ENCODE measurements around the gene LRRC75A. TPM values are rescaled to one million over a fixed set of nuclear protein-coding genes. Genes with fewer than 3 reads are reported as not detected.

The LRRC75A gene
- total and polyA plus RNA-seq, 2 of the 13 experiments (the other 11 are each of a cell fraction or from before 2014, with no cell fraction given), result 0.03 TPM; not detected in 1

DNA sequence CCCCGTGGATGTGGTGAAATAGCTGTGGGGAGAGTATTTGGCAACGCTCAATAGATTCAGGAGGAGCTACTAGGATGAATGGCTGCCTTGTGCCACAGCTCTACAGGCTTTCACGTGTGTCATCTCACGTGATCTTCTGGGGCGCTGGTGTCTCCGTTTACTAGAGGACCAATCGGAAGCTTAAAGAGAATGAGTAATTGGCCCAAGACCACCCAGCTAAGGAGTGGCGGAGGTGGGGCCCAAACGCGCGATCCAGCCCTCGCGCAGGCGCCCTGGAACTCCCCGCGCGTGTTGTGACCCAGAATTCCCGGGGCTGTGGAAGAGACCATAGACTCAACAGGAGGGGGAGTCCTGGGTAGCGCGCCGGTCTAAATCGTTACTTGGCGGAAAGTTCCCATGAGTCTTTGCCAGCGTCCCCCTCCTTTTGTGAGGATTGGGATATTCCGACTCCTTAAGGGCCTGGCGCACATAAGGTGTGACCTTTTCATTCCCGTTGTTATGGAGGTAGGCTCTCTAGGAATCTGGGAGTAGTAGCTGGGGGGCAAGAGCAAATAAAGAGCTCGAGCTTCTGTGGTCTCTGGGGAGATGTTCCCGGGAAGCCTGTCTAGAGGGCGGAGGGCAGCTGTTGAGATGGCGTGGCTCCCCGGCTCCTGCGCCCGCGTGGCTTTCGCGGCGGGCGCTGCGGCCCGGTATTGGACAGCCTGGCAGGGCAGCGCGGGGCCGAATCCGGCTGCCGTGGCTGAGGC, 53.3 kb downstream of the LRRC75A start (continued):
- TF ChIP-seq, protein P1, sequence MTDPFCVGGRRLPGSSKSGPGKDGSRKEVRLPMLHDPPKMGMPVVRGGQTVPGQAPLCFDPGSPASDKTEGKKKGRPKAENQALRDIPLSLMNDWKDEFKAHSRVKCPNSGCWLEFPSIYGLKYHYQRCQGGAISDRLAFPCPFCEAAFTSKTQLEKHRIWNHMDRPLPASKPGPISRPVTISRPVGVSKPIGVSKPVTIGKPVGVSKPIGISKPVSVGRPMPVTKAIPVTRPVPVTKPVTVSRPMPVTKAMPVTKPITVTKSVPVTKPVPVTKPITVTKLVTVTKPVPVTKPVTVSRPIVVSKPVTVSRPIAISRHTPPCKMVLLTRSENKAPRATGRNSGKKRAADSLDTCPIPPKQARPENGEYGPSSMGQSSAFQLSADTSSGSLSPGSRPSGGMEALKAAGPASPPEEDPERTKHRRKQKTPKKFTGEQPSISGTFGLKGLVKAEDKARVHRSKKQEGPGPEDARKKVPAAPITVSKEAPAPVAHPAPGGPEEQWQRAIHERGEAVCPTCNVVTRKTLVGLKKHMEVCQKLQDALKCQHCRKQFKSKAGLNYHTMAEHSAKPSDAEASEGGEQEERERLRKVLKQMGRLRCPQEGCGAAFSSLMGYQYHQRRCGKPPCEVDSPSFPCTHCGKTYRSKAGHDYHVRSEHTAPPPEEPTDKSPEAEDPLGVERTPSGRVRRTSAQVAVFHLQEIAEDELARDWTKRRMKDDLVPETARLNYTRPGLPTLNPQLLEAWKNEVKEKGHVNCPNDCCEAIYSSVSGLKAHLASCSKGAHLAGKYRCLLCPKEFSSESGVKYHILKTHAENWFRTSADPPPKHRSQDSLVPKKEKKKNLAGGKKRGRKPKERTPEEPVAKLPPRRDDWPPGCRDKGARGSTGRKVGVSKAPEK (CRISPR knock-in tag; IDR thresholded peaks at IDR 0.05; ENCODE audit: borderline replicate concordance), result no peak
- TF ChIP-seq MXD4 (CRISPR knock-in tag; IDR thresholded peaks at IDR 0.05) (peak; percentile 33; the same call in 1 of the 2 replicates), FLYWCH1 (CRISPR knock-in tag; IDR thresholded peaks at IDR 0.05) (no peak), ZNF577 (CRISPR knock-in tag; IDR thresholded peaks at IDR 0.05; ENCODE audit: borderline replicate concordance, low read depth) (no peak), MEIS2 (CRISPR knock-in tag; IDR thresholded peaks at IDR 0.05) (peak; percentile 73), SMARCC2 (IDR thresholded peaks at IDR 0.05) (no peak), NCOR1 (IDR thresholded peaks at IDR 0.05; ENCODE audit: borderline replicate concordance, low read length) (peak; percentile 3; the same call in 1 of the 2 replicates), KLF6 (CRISPR knock-in tag; IDR thresholded peaks at IDR 0.05) (peak; percentile 94), ELF1 (CRISPR knock-in tag; IDR thresholded peaks at IDR 0.05) (no peak; the same call in 1 of the 2 replicates), ZNF446 (CRISPR knock-in tag; IDR thresholded peaks at IDR 0.05) (0 out of 2 replicates have a peak, but pooled peaks have one; percentile 79), ZNF749 (CRISPR knock-in tag; IDR thresholded peaks at IDR 0.05; ENCODE audit: borderline replicate concordance) (0 out of 2 replicates have a peak, but pooled peaks have one; percentile 8), ZSCAN30 (CRISPR knock-in tag; IDR thresholded peaks at IDR 0.05) (0 out of 2 replicates have a peak, but pooled peaks have one; percentile 7), MAFF (IDR thresholded peaks at IDR 0.05; ENCODE audit: low read depth, low read length) (no peak), ZZZ3 (CRISPR knock-in tag; IDR thresholded peaks at IDR 0.05; ENCODE audit: borderline replicate concordance) (peak; percentile 88; the same call in 1 of the 2 replicates)
- TF ChIP-seq, protein P2, sequence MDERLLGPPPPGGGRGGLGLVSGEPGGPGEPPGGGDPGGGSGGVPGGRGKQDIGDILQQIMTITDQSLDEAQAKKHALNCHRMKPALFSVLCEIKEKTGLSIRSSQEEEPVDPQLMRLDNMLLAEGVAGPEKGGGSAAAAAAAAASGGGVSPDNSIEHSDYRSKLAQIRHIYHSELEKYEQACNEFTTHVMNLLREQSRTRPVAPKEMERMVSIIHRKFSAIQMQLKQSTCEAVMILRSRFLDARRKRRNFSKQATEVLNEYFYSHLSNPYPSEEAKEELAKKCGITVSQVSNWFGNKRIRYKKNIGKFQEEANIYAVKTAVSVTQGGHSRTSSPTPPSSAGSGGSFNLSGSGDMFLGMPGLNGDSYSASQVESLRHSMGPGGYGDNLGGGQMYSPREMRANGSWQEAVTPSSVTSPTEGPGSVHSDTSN (CRISPR knock-in tag; IDR thresholded peaks at IDR 0.05), result peak; percentile 59
- TF ChIP-seq, protein P3, sequence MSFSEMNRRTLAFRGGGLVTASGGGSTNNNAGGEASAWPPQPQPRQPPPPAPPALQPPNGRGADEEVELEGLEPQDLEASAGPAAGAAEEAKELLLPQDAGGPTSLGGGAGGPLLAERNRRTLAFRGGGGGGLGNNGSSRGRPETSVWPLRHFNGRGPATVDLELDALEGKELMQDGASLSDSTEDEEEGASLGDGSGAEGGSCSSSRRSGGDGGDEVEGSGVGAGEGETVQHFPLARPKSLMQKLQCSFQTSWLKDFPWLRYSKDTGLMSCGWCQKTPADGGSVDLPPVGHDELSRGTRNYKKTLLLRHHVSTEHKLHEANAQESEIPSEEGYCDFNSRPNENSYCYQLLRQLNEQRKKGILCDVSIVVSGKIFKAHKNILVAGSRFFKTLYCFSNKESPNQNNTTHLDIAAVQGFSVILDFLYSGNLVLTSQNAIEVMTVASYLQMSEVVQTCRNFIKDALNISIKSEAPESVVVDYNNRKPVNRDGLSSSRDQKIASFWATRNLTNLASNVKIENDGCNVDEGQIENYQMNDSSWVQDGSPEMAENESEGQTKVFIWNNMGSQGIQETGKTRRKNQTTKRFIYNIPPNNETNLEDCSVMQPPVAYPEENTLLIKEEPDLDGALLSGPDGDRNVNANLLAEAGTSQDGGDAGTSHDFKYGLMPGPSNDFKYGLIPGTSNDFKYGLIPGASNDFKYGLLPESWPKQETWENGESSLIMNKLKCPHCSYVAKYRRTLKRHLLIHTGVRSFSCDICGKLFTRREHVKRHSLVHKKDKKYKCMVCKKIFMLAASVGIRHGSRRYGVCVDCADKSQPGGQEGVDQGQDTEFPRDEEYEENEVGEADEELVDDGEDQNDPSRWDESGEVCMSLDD (CRISPR knock-in tag; IDR thresholded peaks at IDR 0.05; ENCODE audit: borderline replicate concordance), result peak; percentile 61; the same call in 1 of the 2 replicates
- TF ChIP-seq, protein P4, sequence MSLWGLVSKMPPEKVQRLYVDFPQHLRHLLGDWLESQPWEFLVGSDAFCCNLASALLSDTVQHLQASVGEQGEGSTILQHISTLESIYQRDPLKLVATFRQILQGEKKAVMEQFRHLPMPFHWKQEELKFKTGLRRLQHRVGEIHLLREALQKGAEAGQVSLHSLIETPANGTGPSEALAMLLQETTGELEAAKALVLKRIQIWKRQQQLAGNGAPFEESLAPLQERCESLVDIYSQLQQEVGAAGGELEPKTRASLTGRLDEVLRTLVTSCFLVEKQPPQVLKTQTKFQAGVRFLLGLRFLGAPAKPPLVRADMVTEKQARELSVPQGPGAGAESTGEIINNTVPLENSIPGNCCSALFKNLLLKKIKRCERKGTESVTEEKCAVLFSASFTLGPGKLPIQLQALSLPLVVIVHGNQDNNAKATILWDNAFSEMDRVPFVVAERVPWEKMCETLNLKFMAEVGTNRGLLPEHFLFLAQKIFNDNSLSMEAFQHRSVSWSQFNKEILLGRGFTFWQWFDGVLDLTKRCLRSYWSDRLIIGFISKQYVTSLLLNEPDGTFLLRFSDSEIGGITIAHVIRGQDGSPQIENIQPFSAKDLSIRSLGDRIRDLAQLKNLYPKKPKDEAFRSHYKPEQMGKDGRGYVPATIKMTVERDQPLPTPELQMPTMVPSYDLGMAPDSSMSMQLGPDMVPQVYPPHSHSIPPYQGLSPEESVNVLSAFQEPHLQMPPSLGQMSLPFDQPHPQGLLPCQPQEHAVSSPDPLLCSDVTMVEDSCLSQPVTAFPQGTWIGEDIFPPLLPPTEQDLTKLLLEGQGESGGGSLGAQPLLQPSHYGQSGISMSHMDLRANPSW (CRISPR knock-in tag; IDR thresholded peaks at IDR 0.05; ENCODE audit: borderline replicate concordance), result no peak; the same call in 1 of the 2 replicates
- TF ChIP-seq, protein P5, sequence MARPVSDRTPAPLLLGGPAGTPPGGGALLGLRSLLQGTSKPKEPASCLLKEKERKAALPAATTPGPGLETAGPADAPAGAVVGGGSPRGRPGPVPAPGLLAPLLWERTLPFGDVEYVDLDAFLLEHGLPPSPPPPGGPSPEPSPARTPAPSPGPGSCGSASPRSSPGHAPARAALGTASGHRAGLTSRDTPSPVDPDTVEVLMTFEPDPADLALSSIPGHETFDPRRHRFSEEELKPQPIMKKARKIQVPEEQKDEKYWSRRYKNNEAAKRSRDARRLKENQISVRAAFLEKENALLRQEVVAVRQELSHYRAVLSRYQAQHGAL (CRISPR knock-in tag; IDR thresholded peaks at IDR 0.05; ENCODE audit: not compliant biosample characterization), result no peak
